ENCODE measurements around the gene SIX5. TPM values are rescaled to one million over a fixed set of nuclear protein-coding genes. Genes with fewer than 3 reads are reported as not detected.

The SIX5 gene
- total RNA-seq, 1 experiment from 2014 or later = 38.7 TPM

- intact Hi-C loops (cut with micrococcal nuclease; ENCODE audit: unreplicated experiment) (no loop called here), in situ Hi-C loops (cut with HindIII; ENCODE audit: low pct_unique_long_range_greater_than_20kb, low sequenced_read_pairs) (no loop called here)
- H3K9me3 ChIP-seq (ENCODE audit: control insufficient read depth, insufficient read depth, low read depth, low read length) = no peaks in the 10 kb centered on the region
- no peaks in the 10 kb centered on the region for H3K27me3 ChIP-seq (ENCODE audit: control insufficient read depth, insufficient read depth, low read length)
- ChIA-PET POLR2A (interaction anchor here (0.6 kb wide), 1 partner anchor 288 kb away, joined by 5 read pairs; no protein-coding TSS in a partner anchor), CTCF (no interaction called here)
- no TSS peak for BruUV-seq (replicated peaks)
- DNase-seq (ENCODE audit: low read depth, low spot score) (no peak), ATAC-seq (no peak)
- H3K36me3 ChIP-seq (ENCODE audit: control insufficient read depth, insufficient read depth, low read length) = peaks cover 5% of the 10 kb centered on the region
- no peak overlapping the region for H3K27ac ChIP-seq (ENCODE audit: low read length)
- no peaks in the 10 kb centered on the region for H3K4me1 ChIP-seq (ENCODE audit: control insufficient read depth, insufficient read depth, low read length)
- TF ChIP-seq TCF7L2 (IDR thresholded peaks at IDR 0.05; ENCODE audit: low read depth, low read length) = no peak
- no peak overlapping the region for H3K4me3 ChIP-seq (ENCODE audit: low read depth in 2 of 2, low read length in 2 of 2)
Observed at GRCh38 chr19:45793876-45794275, 24.8 kb upstream of the SIX5 start.

- no peak for DNase-seq (ENCODE audit: low read depth, low spot score)
- Histone ChIP-seq H3K27me3 (ENCODE audit: control insufficient read depth, insufficient read depth, low read length) (no peaks in the 10 kb centered on the region), H3K9me3 (ENCODE audit: control insufficient read depth, insufficient read depth, low read depth, low read length) (no peaks in the 10 kb centered on the region), H3K27ac (ENCODE audit: low read length) (no peak overlapping the region), H3K36me3 (ENCODE audit: control insufficient read depth, insufficient read depth, low read length) (peaks cover 5% of the 10 kb centered on the region), H3K4me3 (ENCODE audit: low read depth in 2 of 2, low read length in 2 of 2) (peak overlapping the region in 1 of 2 experiments; percentile 33; a peak in 1 of 4 replicates), H3K4me1 (ENCODE audit: control insufficient read depth, insufficient read depth, low read length) (no peaks in the 10 kb centered on the region)
- TF ChIP-seq REST (IDR thresholded peaks at IDR 0.05; ENCODE audit: insufficient read depth in 1 of 2, low read depth in 2 of 2, low read length in 1 of 2) (no peak), TCF7L2 (IDR thresholded peaks at IDR 0.05; ENCODE audit: low read depth, low read length) (no peak), POLR2AphosphoS5 (IDR thresholded peaks at IDR 0.05; ENCODE audit: low read depth, low read length) (no peak), CTCF (IDR thresholded peaks at IDR 0.05) (no peak), SIN3A (IDR thresholded peaks at IDR 0.05; ENCODE audit: borderline replicate concordance, insufficient read depth, low read depth, low read length) (no peak)
- in situ Hi-C loops (cut with HindIII; ENCODE audit: low pct_unique_long_range_greater_than_20kb, low sequenced_read_pairs) (no loop called here), intact Hi-C loops (cut with micrococcal nuclease; ENCODE audit: unreplicated experiment) (no loop called here)
- ATAC-seq = no peak; the same call in 1 of the 2 replicates
- ChIA-PET POLR2A (interaction anchor here (0.7 to 1.0 kb wide), 3 partner anchors 10 to 476 kb away, joined by 5 to 6 read pairs (median 5); no protein-coding TSS in a partner anchor), CTCF (interaction anchor here (0.6 to 0.7 kb wide), 2 partner anchors 156 to 316 kb away, joined by 3 to 4 read pairs; no protein-coding TSS in a partner anchor)
- no TSS peak for BruUV-seq (replicated peaks)
Observed at GRCh38 chr19:45793178-45793564, 24.1 kb upstream of the SIX5 start.

GRCh38 chr19:45792470-45793177 is 23.6 kb upstream of the SIX5 start, which contains the start of gene DMWD:
Gene DMWD, minus strand, starts transcription at chr19:45792845. Its CDS starts 89 bp downstream, at chr19:45792756.
- BruUV-seq (replicated peaks) = no TSS peak
- intact Hi-C loops (cut with micrococcal nuclease; ENCODE audit: unreplicated experiment) (no loop called here), in situ Hi-C loops (cut with HindIII; ENCODE audit: low pct_unique_long_range_greater_than_20kb, low sequenced_read_pairs) (no loop called here)
- POLR2A ChIA-PET = interaction anchor here (0.7 to 1.0 kb wide), 3 partner anchors 10 to 476 kb away, joined by 5 to 6 read pairs (median 5); no protein-coding TSS in a partner anchor
- H3K27me3 ChIP-seq (ENCODE audit: control insufficient read depth, insufficient read depth, low read length) = no peaks in the 10 kb centered on the region
- no peaks in the 10 kb centered on the region for H3K4me1 ChIP-seq (ENCODE audit: control insufficient read depth, insufficient read depth, low read length)
- peak within 1 kb of the TSS; percentile 87 for H3K27ac ChIP-seq (ENCODE audit: low read length)
- ATAC-seq (peak; percentile 98), DNase-seq (ENCODE audit: low read depth, low spot score) (peak; percentile 75)
- no peaks in the 10 kb centered on the region for H3K9me3 ChIP-seq (ENCODE audit: control insufficient read depth, insufficient read depth, low read depth, low read length)
- CTCF ChIA-PET = interaction anchor here (0.6 to 0.7 kb wide), 2 partner anchors 156 to 316 kb away, joined by 3 to 4 read pairs; no protein-coding TSS in a partner anchor
- peaks cover 5% of the 10 kb centered on the region for H3K36me3 ChIP-seq (ENCODE audit: control insufficient read depth, insufficient read depth, low read length)
- H3K4me3 ChIP-seq (ENCODE audit: low read depth in 2 of 2, low read length in 2 of 2) = peak within 1 kb of the TSS; percentile 73 to 91
- no peak for TF ChIP-seq REST (IDR thresholded peaks at IDR 0.05; ENCODE audit: insufficient read depth in 1 of 2, low read depth in 2 of 2, low read length in 1 of 2)
- peak; percentile 45; the same call in 1 of the 2 replicates for TF ChIP-seq POLR2AphosphoS5 (IDR thresholded peaks at IDR 0.05; ENCODE audit: low read depth, low read length)
